ENCODE results near the gene PCDHA10.
"Not testable (repeated sequence)": the region's sequence is repeated elsewhere in the genome, so short reads cannot be mapped to it uniquely, and the experiment has no call there.

DNA sequence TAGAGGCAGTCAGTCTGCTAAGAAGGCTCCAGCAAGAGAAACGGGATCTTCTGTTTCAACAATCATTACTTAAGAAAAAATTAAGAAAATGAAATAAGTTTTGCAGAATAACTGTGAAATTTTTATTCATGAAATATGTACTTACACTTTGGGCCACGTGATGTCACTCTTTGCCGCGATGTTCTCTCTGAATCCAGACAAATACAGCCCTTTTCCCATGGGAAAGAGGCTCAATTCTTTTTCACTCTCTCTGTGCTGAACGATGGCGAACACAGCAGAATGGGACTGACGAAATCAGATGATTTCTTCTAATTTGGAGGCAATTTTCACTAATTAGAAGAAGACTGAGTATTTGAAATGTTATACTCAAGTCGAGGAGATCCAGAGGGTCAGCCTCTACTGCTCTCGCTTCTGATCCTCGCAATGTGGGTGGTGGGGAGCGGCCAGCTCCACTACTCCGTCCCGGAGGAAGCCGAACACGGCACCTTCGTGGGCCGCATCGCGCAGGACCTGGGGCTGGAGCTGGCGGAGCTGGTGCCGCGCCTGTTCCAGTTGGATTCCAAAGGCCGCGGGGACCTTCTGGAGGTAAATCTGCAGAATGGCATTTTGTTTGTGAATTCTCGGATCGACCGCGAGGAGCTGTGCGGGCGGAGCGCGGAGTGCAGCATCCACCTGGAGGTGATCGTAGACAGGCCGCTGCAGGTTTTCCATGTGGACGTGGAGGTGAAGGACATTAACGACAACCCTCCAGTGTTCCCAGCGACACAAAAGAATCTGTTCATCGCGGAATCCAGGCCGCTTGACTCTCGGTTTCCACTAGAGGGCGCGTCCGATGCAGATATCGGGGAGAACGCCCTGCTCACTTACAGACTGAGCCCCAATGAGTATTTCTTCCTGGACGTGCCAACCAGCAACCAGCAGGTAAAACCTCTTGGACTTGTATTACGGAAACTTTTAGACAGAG is 7.3 kb upstream of the PCDHA10 start, which contains the start of gene PCDHA9:
- TF ChIP-seq OSR1 (CRISPR knock-in tag; IDR thresholded peaks at IDR 0.05); CSDC2 (CRISPR knock-in tag; IDR thresholded peaks at IDR 0.05); TCF4 (CRISPR knock-in tag; IDR thresholded peaks at IDR 0.05; ENCODE audit: borderline replicate concordance); RARB (CRISPR knock-in tag; IDR thresholded peaks at IDR 0.05); ZFP3 (CRISPR knock-in tag; IDR thresholded peaks at IDR 0.05); ARNTL (CRISPR knock-in tag; IDR thresholded peaks at IDR 0.05; ENCODE audit: borderline replicate concordance, low read depth); SNAI2 (CRISPR knock-in tag; IDR thresholded peaks at IDR 0.05): not testable (repeated sequence)
- TF ChIP-seq, protein P1, sequence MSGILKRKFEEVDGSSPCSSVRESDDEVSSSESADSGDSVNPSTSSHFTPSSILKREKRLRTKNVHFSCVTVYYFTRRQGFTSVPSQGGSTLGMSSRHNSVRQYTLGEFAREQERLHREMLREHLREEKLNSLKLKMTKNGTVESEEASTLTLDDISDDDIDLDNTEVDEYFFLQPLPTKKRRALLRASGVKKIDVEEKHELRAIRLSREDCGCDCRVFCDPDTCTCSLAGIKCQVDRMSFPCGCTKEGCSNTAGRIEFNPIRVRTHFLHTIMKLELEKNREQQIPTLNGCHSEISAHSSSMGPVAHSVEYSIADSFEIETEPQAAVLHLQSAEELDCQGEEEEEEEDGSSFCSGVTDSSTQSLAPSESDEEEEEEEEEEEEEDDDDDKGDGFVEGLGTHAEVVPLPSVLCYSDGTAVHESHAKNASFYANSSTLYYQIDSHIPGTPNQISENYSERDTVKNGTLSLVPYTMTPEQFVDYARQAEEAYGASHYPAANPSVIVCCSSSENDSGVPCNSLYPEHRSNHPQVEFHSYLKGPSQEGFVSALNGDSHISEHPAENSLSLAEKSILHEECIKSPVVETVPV (CRISPR knock-in tag; IDR thresholded peaks at IDR 0.05) = not testable (repeated sequence)
